ENCODE data around the gene MPL.

Gene MPL

DNA sequence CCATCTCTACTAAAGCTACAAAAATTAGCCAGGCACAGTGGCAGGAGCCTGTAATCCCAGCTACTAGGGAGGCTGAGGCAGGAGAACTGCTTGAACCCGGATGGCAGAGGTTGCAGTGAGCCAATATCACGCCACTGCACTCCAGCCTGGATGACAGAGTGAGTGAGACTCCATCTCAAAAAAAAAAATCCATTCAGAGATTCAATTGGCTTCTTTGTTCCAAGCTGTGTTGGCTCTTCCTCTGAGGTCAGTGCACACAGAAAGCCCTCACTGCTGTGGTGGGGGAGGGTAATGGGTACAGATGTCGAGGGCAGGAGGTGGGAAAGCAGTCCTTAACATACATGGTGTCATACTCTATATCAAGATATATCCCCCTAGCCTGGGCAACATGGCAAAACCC, 22.1 kb upstream of the MPL start:
- TF ChIP-seq, protein P1, sequence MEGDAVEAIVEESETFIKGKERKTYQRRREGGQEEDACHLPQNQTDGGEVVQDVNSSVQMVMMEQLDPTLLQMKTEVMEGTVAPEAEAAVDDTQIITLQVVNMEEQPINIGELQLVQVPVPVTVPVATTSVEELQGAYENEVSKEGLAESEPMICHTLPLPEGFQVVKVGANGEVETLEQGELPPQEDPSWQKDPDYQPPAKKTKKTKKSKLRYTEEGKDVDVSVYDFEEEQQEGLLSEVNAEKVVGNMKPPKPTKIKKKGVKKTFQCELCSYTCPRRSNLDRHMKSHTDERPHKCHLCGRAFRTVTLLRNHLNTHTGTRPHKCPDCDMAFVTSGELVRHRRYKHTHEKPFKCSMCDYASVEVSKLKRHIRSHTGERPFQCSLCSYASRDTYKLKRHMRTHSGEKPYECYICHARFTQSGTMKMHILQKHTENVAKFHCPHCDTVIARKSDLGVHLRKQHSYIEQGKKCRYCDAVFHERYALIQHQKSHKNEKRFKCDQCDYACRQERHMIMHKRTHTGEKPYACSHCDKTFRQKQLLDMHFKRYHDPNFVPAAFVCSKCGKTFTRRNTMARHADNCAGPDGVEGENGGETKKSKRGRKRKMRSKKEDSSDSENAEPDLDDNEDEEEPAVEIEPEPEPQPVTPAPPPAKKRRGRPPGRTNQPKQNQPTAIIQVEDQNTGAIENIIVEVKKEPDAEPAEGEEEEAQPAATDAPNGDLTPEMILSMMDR (IDR thresholded peaks at IDR 0.05) = no peak

DNA sequence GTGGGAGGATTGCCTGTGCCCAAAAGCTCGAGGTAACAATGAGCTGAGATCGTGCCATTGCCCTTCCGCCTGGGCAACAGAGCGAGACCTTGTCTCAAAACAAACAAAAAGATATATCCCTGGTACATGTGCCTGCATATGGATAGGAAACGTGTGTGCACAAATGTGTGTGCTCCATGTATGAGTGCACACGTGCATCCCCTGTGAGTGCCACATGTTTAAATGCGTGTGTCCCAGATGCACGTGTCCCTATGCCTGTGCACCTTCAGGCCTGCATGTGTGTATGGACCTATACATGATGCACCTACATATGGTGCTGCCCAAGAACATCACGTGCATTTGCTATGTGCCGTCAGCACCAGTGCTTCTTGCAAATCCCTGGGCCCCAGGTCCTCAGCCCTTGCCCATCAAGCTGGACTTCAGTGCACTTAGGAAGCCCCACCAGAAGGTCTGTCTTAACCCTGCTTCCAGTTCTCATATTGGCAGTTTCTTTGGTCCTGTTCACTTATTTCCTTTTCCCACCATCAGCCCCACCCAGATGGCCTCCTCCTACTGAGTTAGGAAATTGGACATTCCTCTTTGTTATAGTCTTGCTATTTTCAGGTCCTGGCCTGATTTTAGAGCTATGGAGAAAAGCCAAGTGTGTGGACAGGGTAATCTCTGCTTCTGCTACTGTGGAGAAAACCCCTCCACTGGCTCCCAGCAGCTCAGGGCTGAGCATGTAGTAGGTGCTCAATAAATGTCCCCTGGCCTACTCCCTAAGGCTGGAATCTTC, 21.5 kb upstream of the MPL start:
- TF ChIP-seq, protein P1 (IDR thresholded peaks at IDR 0.05) = no peak

DNA sequence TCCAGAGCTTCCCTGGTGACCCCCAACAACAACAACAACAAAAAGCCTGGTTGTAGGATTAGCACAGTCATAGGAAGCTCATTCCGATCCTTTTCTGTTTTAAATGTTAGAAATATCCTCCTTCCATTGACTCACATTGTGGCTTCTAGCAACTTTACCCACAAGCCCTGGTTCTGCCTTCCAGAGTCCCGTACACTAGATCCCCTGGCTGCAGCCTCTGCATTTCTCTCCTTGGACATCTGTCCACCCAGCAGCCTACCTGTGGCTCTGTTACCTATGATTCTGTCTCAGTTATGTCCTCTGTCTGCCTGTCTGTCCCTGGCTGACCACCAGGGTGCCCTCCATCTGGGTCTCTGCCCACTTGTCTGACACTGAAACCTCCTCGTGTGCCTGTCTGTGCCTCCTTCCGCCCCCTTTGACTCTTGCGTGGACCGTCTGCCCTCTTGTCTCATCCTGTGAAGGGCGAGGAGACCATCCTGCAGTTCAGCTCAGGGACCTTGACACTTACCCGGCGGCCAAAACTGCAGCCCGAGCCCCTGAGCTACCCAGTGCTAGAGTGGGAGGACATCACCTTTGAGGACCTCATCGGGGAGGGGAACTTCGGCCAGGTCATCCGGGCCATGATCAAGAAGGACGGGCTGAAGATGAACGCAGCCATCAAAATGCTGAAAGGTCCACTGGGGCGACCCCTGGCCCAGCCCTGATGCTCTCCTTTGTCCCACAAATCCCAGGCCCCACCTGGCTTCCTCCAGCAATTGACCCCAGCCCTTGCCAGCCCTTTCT, 20.7 kb upstream of the MPL start:
- TF ChIP-seq, protein P1 (IDR thresholded peaks at IDR 0.05) = no peak

DNA sequence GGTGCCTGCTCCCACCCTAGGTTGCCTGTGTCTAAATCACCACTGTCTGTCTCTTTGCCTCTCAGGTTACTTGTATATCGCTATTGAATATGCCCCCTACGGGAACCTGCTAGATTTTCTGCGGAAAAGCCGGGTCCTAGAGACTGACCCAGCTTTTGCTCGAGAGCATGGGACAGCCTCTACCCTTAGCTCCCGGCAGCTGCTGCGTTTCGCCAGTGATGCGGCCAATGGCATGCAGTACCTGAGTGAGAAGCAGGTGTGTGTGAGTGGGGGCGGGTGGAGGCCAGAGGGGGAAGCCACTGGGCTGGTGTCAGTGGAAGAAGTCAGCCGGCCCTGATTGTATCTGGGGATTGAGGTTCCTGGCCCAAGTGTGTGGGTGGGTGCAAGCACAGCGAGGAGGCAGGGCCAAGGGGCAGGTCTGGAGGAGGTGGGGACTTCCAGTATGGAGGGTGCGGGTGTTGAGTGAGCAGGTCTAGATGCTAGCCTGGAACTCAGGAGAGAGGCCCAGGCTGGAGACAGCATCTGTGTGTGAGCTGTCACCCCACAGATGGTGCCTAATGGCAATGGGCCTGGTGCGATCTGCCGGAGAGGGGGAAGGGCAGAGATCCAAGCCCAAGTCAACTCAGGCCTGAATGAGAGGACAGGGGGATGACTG, 19.7 kb upstream of the MPL start:
- TF ChIP-seq, protein P1 (IDR thresholded peaks at IDR 0.05) = no peak

DNA sequence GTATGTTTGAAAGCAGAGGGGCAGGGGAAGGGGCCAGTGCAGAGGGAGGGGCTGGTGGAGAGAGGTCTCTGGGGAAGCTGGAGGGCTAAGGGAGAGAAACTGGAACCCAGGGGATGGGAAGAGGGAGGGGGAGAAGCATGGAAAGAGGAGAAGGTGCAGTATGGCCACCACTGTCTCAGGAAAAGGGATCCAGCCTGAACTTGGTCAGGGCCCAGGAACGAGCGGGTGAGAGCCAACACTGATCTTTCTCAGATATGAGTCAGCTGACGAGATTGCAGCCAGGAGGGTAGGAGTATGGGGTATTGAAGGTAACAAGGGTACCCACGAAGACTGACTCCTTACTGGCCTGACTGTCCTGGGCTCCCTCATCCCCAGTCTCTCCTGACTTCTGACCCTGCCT, 18.8 kb upstream of the MPL start:
- TF ChIP-seq, protein P1 (IDR thresholded peaks at IDR 0.05) = no peak

DNA sequence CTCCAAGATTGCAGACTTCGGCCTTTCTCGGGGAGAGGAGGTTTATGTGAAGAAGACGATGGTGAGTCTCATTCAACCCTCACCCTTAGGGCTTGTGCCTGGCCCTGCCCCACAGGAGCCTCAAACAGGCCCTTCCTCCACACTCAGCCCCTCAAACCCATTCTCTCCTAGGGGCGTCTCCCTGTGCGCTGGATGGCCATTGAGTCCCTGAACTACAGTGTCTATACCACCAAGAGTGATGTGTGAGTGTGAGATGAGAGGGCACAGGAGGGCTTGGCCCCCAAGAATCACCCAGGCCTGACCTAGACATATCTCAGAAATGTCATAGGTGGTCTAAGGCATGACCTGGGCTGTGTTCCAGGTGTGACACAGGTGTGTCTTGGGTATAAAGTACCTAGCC, 18.3 kb upstream of the MPL start:
- TF ChIP-seq, protein P1 (IDR thresholded peaks at IDR 0.05) = no peak

DNA sequence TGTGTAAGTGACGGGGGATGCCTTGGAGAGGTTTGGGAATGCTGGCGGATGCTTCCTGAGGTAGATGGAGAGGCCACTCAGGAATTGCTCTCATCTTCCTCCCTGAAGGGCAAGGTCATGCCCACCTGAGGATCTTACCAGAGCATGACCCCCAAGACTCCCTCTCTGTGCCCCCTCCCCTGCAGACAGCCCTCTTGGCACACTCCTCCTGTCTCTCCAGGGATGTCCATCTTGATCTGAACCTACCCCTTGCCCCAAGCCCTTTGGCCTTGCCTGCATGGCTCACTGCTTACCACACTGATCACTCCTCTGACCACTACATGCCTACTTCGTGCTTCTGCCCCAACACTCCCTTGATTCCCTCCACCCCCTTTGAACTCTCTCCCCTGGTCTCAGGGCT, 17.9 kb upstream of the MPL start:
- TF ChIP-seq, protein P1 (IDR thresholded peaks at IDR 0.05) = no peak

All from LNCAP (cell line).